ENCODE measurements around the gene SLC2A1. TPM values are rescaled to one million over a fixed set of nuclear protein-coding genes. Genes with fewer than 3 reads are reported as not detected.

The SLC2A1 gene
- total and polyA plus RNA-seq, 2 of the 13 experiments (the other 11 are each of a cell fraction or from before 2014, with no cell fraction given) = 125 to 423 TPM

DNA sequence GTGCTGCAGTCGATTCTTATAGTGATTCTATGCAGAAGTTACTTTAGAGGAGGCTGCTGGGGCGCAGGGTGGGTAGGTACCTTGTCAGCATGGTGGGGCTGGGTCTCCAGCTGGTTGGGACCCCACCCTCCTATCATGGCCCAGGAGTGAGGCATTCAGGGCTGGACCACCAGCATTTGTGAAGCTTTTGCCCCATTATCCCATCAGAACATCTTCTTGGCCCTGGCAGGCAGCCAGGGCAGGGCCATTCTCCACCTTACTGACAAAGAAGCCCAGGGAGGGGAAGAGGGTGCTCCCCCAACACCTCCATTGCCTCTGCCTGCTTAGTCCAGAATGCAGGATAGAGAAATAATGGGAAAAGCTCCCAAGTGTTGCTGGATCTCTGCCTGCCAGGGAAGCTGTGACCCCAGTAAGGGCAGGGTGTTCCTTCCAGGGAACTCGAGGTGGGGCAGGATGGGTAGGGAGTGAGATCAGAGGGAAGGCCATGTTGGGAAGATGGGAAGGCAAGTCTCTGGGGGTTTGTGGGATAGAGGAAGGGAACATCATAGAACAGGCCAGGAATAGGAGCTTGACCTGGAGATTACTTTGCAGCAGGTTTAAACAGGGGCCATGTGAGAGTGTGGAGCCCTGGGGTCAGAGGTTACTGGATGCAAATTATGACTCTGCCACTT is 16.2 kb upstream of the SLC2A1 start:
- Histone ChIP-seq H3K4me3 (replicated peaks in 1 of 3; ENCODE audit: insufficient read depth in 1 of 3, low read depth in 2 of 3, low read length in 3 of 3) (no peak overlapping the region), H3K79me2 (ENCODE audit: insufficient read depth, low read length) (no peaks in the 10 kb centered on the region), H3K27me3 (ENCODE audit: control insufficient read depth in 1 of 2, insufficient read depth in 2 of 2, low read length in 2 of 2) (no peaks in the 10 kb centered on the region), H3K27ac (ENCODE audit: extremely low read length, insufficient read depth, low read length) (no peak overlapping the region), H4K20me1 (ENCODE audit: insufficient read depth, low read length) (no peaks in the 10 kb centered on the region), H3K9ac (ENCODE audit: insufficient read depth, low read depth, low read length) (no peak overlapping the region), H2AFZ (ENCODE audit: low read length) (no peak overlapping the region), H3K9me3 (ENCODE audit: low read length) (no peaks in the 10 kb centered on the region), H3K36me3 (replicated peaks in 1 of 2; ENCODE audit: control insufficient read depth in 1 of 2, insufficient read depth in 2 of 2, low read length in 2 of 2) (no peaks in the 10 kb centered on the region), H3K4me2 (ENCODE audit: low read depth, low read length) (no peak overlapping the region), H3K4me1 (ENCODE audit: insufficient read depth, low read length) (peaks cover 23% of the 10 kb centered on the region)
- BruUV-seq (replicated peaks) = no TSS peak
- ChIA-PET CTCF (ENCODE audit: low intra/inter-chr PET ratio, low total read pairs) (no interaction called here), POLR2A (no interaction called here)
- in situ Hi-C loops (cut with HindIII; ENCODE audit: extremely low pct_ligation_motif_present, low pct_unique_long_range_greater_than_20kb) = no loop called here
- WGBS (ENCODE audit: low lambda C conversion rate) = 63% methylated on average over 3 of the region's 3 CpGs
- no peak for FAIRE-seq
- ATAC-seq = no peak
- no peak for DNase-seq (ENCODE audit: low spot score)
- intact Hi-C loops (cut with micrococcal nuclease; ENCODE audit: unreplicated experiment) = no loop called here
- TF ChIP-seq ZBTB7B (CRISPR knock-in tag; IDR thresholded peaks at IDR 0.05) (no peak), KAT7 (CRISPR knock-in tag; IDR thresholded peaks at IDR 0.05; ENCODE audit: borderline replicate concordance) (no peak), AGO2 (optimal IDR thresholded peaks at IDR 0.05; ENCODE audit: low read depth, low read length) (no peak), NCOA1 (CRISPR knock-in tag; IDR thresholded peaks at IDR 0.05) (no peak), MAZ (IDR thresholded peaks at IDR 0.05; ENCODE audit: borderline replicate concordance, low read depth, low read length) (no peak), MAZ (CRISPR knock-in tag; IDR thresholded peaks at IDR 0.05; ENCODE audit: low read depth) (no peak), SIX1 (CRISPR knock-in tag; IDR thresholded peaks at IDR 0.05; ENCODE audit: borderline replicate concordance) (no peak)
- TF ChIP-seq, protein P1, sequence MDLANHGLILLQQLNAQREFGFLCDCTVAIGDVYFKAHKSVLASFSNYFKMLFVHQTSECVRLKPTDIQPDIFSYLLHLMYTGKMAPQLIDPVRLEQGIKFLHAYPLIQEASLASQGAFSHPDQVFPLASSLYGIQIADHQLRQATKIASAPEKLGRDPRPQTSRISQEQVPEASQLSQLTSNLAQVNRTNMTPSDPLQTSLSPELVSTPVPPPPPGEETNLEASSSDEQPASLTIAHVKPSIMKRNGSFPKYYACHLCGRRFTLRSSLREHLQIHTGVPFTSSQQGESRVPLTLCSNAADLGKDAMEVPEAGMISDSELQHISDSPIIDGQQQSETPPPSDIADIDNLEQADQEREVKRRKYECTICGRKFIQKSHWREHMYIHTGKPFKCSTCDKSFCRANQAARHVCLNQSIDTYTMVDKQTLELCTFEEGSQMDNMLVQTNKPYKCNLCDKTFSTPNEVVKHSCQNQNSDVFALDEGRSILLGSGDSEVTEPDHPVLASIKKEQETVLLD (CRISPR knock-in tag; IDR thresholded peaks at IDR 0.05; ENCODE audit: low read depth) = no peak
- TF ChIP-seq, protein P2, sequence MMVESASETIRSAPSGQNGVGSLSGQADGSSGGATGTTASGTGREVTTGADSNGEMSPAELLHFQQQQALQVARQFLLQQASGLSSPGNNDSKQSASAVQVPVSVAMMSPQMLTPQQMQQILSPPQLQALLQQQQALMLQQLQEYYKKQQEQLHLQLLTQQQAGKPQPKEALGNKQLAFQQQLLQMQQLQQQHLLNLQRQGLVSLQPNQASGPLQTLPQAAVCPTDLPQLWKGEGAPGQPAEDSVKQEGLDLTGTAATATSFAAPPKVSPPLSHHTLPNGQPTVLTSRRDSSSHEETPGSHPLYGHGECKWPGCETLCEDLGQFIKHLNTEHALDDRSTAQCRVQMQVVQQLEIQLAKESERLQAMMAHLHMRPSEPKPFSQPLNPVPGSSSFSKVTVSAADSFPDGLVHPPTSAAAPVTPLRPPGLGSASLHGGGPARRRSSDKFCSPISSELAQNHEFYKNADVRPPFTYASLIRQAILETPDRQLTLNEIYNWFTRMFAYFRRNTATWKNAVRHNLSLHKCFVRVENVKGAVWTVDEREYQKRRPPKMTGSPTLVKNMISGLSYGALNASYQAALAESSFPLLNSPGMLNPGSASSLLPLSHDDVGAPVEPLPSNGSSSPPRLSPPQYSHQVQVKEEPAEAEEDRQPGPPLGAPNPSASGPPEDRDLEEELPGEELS (CRISPR knock-in tag; IDR thresholded peaks at IDR 0.05) = no peak
- TF ChIP-seq, protein P3, sequence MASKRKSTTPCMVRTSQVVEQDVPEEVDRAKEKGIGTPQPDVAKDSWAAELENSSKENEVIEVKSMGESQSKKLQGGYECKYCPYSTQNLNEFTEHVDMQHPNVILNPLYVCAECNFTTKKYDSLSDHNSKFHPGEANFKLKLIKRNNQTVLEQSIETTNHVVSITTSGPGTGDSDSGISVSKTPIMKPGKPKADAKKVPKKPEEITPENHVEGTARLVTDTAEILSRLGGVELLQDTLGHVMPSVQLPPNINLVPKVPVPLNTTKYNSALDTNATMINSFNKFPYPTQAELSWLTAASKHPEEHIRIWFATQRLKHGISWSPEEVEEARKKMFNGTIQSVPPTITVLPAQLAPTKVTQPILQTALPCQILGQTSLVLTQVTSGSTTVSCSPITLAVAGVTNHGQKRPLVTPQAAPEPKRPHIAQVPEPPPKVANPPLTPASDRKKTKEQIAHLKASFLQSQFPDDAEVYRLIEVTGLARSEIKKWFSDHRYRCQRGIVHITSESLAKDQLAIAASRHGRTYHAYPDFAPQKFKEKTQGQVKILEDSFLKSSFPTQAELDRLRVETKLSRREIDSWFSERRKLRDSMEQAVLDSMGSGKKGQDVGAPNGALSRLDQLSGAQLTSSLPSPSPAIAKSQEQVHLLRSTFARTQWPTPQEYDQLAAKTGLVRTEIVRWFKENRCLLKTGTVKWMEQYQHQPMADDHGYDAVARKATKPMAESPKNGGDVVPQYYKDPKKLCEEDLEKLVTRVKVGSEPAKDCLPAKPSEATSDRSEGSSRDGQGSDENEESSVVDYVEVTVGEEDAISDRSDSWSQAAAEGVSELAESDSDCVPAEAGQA (IDR thresholded peaks at IDR 0.05; ENCODE audit: low read depth) = no peak
- TF ChIP-seq, protein P3 (CRISPR knock-in tag; IDR thresholded peaks at IDR 0.05; ENCODE audit: borderline replicate concordance) = no peak
